Measurements from ENCODE around the gene SPAG16. TPM values are rescaled to one million over a fixed set of nuclear protein-coding genes. Genes with fewer than 3 reads are reported as not detected.

The SPAG16 gene
- total RNA-seq, 1 donor from 2014 or later, result 18.7 TPM

DNA sequence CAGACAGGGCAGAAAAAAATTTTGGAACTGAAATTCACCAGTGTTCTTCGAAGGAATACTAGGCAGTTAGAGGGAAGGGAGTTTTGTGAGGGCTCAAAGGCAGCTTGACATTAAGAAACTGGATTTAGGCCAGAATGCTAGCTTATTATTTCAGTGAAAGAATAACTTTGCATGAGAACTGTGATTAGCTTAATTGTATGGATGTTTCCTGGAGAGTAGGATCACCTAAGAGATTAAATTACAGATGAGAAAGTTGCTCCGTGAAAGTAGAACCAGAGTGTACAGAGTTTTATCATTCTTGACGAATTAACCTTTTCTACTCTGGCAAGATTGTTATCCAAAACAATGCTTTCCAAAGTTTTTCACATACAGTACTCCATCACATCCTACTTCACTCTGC is 6.2 kb downstream of the SPAG16 start:
- no peak overlapping the region for H3K4me3 Mint-ChIP-seq (ENCODE audit: unreplicated experiment)
- no peaks in the 10 kb centered on the region for H3K9me3 Mint-ChIP-seq (ENCODE audit: low read depth)
- H3K4me1 Mint-ChIP-seq (ENCODE audit: low read depth), result peaks cover 13% of the 10 kb centered on the region
- H3K36me3 Mint-ChIP-seq (ENCODE audit: low read depth), result no peaks in the 10 kb centered on the region
- DNase-seq (ENCODE audit: low spot score), result no peak
- no peak overlapping the region for H3K27ac Mint-ChIP-seq (ENCODE audit: unreplicated experiment)
- no peaks in the 10 kb centered on the region for H3K27me3 Mint-ChIP-seq (ENCODE audit: low read depth)
- TF ChIP-seq, protein P1, sequence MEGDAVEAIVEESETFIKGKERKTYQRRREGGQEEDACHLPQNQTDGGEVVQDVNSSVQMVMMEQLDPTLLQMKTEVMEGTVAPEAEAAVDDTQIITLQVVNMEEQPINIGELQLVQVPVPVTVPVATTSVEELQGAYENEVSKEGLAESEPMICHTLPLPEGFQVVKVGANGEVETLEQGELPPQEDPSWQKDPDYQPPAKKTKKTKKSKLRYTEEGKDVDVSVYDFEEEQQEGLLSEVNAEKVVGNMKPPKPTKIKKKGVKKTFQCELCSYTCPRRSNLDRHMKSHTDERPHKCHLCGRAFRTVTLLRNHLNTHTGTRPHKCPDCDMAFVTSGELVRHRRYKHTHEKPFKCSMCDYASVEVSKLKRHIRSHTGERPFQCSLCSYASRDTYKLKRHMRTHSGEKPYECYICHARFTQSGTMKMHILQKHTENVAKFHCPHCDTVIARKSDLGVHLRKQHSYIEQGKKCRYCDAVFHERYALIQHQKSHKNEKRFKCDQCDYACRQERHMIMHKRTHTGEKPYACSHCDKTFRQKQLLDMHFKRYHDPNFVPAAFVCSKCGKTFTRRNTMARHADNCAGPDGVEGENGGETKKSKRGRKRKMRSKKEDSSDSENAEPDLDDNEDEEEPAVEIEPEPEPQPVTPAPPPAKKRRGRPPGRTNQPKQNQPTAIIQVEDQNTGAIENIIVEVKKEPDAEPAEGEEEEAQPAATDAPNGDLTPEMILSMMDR (IDR thresholded peaks at IDR 0.05), result no peak

DNA sequence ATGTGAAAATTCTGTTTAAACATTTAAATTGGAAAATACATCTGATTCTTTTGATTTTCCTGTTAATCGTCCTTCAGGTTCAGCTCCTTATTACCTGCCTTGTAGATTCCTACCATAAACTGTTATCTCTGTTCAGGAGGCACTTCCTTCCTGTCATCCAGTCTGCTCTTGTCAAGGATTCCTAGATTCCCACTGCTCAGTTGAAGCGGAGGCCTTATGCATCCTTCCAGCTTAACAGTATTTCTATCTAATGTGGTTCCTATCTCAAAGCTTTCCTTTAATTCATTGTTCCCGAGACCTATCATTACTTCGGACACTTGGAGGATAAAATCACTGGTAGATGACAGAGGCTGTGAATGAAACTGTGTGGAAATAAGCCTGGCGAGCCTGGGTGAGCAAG is 12.0 kb downstream of the SPAG16 start:
- H3K9me3 Mint-ChIP-seq (ENCODE audit: low read depth), result no peaks in the 10 kb centered on the region
- H3K4me3 Mint-ChIP-seq (ENCODE audit: unreplicated experiment), result no peak overlapping the region
- peaks cover 16% of the 10 kb centered on the region for H3K36me3 Mint-ChIP-seq (ENCODE audit: low read depth)
- no peaks in the 10 kb centered on the region for H3K27me3 Mint-ChIP-seq (ENCODE audit: low read depth)
- no peaks in the 10 kb centered on the region for H3K4me1 Mint-ChIP-seq (ENCODE audit: low read depth)
- no peak overlapping the region for H3K27ac Mint-ChIP-seq (ENCODE audit: unreplicated experiment)
- DNase-seq (ENCODE audit: low spot score), result no peak
- TF ChIP-seq, protein P1 (IDR thresholded peaks at IDR 0.05), result no peak

DNA sequence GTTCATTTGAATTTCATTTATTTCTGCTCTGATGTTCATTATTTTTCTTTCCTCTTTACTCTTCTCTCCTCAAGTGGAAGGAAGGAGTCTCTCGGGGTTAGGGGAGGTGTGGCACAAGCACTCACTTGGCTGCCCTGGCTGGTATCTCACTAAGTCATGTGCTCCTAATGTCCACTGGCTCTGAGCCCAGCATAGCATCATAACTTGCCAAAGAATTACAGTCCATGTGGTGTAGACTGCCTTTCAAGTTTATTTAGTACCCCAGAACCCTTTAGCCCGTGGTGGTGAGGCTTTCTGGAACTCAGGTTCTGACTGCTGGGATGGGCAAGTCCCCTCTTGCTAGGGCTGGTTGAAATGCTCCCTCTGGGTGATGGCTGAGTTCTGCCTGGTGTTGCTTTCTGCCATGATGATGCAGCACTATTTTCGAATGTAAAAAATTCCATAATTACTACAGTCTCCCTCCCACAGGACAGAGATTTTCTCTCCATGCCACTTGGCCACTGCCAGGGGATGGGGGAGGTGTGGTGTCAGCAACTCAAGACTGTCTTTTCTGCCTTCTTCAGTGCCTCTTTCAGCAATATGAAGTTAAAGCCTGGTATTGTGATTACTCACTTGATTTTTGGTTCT is 22.2 kb downstream of the SPAG16 start:
- TF ChIP-seq, protein P1 (IDR thresholded peaks at IDR 0.05), result no peak
- Mint-ChIP-seq H3K9me3 (ENCODE audit: low read depth) (peaks cover 35% of the 10 kb centered on the region), H3K4me1 (ENCODE audit: low read depth) (peaks cover 18% of the 10 kb centered on the region), H3K27me3 (ENCODE audit: low read depth) (no peaks in the 10 kb centered on the region), H3K27ac (ENCODE audit: unreplicated experiment) (peak overlapping the region; percentile 79), H3K4me3 (ENCODE audit: unreplicated experiment) (no peak overlapping the region), H3K36me3 (ENCODE audit: low read depth) (peaks cover 45% of the 10 kb centered on the region)
- DNase-seq (ENCODE audit: low spot score), result no peak

DNA sequence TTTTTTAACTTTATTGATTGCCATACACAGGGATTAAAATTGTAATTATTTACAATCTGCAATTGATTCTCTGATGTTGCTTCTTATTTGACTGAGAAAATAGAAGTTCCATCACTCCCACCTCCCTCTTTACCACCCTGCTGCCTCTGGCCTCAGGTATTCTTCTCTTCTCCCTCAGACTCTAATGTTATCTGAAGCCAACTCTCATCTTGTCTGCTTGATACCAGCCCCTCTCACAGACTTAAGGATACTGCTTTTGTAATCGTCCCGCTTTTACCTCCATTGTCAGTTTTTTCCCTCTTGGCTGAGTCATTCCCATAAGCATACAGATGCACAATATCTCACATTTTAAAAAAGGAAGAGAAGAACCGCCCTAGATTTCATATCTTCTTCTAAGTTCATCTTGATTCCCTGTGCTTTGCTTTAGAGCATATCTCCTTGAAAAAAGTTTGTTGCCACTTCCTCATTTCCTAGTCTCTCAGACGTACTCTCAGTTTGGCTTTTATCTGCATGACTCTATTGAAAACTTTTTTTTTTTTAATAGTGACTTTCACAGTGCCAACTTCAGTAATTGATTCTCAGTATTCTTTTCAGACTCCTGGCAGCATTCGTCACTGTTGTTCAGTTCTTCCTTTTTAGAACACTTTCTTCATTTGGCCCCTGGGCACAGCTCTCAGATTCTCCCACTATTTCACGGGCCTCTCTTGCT is 31.1 kb downstream of the SPAG16 start:
- Mint-ChIP-seq H3K4me3 (ENCODE audit: unreplicated experiment) (no peak overlapping the region), H3K27me3 (ENCODE audit: low read depth) (no peaks in the 10 kb centered on the region), H3K9me3 (ENCODE audit: low read depth) (no peaks in the 10 kb centered on the region), H3K36me3 (ENCODE audit: low read depth) (peaks cover 19% of the 10 kb centered on the region), H3K4me1 (ENCODE audit: low read depth) (peaks cover 30% of the 10 kb centered on the region), H3K27ac (ENCODE audit: unreplicated experiment) (no peak overlapping the region)
- no peak for DNase-seq (ENCODE audit: low spot score)
- TF ChIP-seq, protein P1 (IDR thresholded peaks at IDR 0.05), result no peak

DNA sequence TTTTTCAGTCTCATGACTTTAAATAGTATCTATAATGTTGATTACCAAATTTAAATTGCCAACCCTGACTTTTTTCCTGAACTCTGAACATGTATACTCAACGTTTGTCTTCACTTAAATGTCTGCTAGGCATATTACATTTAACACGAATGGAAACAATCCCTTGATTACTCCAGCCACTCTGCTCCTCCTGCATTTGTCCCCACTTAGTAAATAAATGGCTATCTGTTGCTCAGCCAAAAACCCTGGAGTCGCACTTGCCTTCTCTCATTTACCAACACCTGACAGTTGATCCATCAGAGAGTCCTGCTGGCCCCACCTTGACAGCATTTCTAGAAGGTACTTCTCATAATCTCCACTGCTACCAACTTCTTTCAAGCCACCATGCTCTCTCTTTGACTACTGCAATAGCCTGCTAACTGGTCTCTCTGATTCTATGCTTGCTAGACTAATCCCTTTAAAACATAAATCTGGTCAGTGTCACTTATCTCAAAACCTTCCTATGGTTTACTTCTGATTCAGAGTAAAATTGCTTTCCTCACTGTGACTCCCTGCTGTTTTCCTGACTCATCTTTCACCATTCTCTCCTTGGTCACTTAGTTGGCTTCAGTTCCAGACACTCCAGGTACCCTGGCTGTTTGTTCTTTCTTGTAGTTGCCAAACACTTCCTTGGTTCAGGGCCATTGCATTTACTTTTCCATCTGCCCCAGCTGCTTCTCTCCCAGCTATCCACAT is 31.9 kb downstream of the SPAG16 start:
- Mint-ChIP-seq H3K4me1 (ENCODE audit: low read depth) (peaks cover 30% of the 10 kb centered on the region), H3K36me3 (ENCODE audit: low read depth) (peaks cover 22% of the 10 kb centered on the region), H3K27me3 (ENCODE audit: low read depth) (no peaks in the 10 kb centered on the region), H3K27ac (ENCODE audit: unreplicated experiment) (no peak overlapping the region), H3K4me3 (ENCODE audit: unreplicated experiment) (no peak overlapping the region), H3K9me3 (ENCODE audit: low read depth) (no peaks in the 10 kb centered on the region)
- DNase-seq (ENCODE audit: low spot score), result no peak
- TF ChIP-seq, protein P1 (IDR thresholded peaks at IDR 0.05), result no peak
